Skin of body (tissue), 2 donors: ENCODE results near the gene IFT122. TPM values are rescaled to one million over a fixed set of nuclear protein-coding genes. Genes with fewer than 3 reads are reported as not detected.
"Not testable (repeated sequence)": the region's sequence is repeated elsewhere in the genome, so short reads cannot be mapped to it uniquely, and the experiment has no call there.

Experiments used
- DNase-seq: peaks from one replicate; lab custom pipeline; 2025; lab: John Stamatoyannopoulos, UW
- total RNA-seq: library from RNA; depleted of rRNA; stranded (reverse); fragments of >200 nt; gene quantifications from one replicate; pipeline ENCODE4 v1.2.3, GENCODE V29; 2014

The IFT122 gene
- total RNA-seq, 1 donor from 2014 or later: 51.4 TPM

DNA sequence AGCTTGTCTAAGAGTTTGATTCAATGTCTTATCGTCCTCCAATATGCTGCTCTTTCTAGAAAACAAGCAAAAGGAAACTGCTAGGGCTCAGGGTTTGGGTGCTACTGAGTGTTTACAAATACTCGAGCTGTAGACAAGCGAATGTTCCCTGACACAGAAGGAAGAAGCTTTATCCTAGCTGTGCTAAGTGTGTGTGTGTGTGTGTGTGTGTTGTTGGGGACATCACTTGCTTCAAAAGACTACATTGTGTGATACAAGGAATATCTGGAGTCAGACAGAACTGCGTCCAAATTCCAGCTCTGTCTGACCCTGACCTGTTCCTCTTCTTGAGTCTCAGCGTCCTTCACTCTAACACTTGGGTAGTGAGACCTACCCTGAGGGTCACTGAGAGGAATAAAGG is 54.5 kb downstream of the IFT122 start:
- DNase-seq: not testable (repeated sequence)

DNA sequence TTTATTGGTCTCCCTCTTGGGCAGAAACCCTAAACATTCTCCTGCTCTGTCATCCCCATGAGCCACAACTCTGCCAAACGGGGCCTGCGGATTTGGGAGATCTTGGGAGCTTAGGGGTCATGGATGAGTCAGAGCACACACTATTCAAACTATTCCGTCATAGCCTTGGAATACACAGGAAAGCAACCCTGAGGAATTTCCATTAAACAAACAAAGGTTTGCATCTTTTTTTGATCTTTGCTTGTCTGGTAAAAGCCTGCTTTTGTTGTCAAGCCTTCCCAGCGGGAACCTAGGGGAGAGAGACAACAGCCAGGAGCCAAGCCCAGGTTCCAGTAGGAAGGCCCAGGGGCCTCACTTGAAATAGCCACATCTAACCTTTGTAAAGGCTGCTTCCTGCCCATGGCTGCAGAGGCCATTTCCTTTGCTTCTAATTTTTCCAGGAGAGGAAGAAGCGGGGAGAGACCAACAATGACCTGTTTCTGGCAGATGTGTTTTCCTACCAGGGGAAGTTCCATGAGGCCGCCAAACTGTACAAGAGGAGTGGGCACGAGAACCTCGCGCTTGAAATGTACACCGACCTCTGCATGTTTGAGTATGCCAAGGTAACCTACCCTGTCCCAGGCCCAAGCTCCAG is 55.1 kb downstream of the IFT122 start:
- not testable (repeated sequence) for DNase-seq

GRCh38 chr3:129497876-129498275 is 57.9 kb downstream of the IFT122 start:
- not testable (repeated sequence) for DNase-seq

- DNase-seq: not testable (repeated sequence)
Measured at GRCh38 chr3:129498603-129499488, 58.8 kb downstream of the IFT122 start.

DNA sequence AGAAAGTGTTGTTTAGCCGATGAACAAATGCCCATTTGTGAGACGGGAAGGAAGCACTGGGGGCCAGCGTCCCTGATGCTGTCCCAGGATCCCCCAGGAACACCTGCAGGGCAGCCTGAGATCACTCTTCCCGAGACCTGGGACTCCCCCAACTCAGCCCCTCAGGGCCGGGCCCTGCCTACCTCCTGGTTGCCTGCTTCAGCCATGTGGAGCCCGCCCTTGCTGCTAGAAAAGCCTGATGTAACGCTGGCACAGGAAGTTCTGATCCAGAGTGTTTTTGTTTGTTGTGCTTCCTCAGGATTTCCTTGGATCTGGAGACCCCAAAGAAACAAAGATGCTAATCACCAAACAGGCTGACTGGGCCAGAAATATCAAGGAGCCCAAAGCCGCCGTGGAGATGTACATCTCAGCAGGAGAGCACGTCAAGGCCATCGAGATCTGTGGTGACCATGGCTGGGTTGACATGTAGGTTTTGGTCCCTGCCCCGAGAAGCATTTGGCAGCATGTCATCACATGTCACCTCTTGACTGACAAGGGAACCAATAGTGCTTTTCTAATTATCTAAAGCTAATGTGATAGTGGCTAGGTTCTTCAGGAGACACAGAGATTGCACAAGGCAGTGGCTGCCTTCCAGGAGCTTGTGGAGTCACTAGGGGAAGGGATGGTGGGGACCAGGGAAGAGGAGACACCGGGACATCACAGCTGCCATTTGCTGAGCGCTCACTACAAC is 59.7 kb downstream of the IFT122 start:
- DNase-seq: not testable (repeated sequence)

- DNase-seq: no peak
Measured at GRCh38 chr3:129500334-129500658, 60.3 kb downstream of the IFT122 start.

DNA sequence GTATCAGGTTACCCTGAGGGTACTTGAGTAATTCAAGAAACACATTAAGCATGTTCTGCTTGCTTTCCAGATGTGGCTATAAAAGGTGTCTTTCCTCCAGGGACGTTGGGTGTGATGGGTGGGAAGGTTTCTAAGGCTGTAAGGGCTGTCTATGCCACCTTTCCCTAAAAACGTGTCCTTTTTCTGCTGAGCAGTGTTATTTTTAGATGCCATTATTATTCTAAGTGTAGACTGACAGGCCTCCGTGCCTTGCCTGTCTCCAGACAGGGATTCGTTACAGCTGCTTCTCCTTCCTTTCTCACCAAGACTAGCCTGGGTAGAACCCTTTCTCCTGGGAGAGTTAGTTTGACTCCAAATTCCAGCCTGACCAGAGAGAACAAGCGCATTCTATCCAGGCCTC is 61.6 kb downstream of the IFT122 start:
- no peak for DNase-seq

GRCh38 chr3:129502641-129503408 is 62.8 kb downstream of the IFT122 start:
- no peak for DNase-seq

- no peak for DNase-seq
Measured at GRCh38 chr3:129503471-129504291, 63.7 kb downstream of the IFT122 start.

DNA sequence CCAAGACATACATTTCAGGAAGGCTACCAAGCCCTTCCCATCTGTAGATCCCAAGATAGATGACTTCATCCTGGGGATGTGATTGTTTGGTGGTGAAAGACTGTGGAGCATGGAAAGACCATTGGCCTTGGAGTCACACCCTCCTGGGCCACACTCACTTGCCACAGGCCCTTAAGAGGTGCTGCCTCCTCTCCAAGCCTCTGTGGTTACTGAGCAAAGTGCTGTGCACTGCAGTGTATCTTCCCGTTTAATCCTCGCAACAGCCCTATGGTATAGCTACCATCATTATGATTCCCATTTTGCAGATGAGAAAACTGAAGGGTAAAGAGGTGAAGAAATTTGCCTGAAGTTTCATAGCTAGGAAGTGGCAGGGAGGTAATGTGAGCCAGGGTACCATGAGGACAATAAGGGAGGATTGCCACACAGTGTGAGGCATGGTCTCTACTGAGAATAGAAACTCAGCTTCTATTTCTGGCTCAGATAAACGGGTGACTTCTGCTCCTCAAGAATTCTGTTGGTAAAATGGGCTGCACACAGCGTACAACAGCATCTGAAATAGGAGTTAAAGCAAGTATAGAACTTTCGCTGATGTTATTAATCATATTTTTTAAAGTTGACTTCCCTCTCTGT is 64.6 kb downstream of the IFT122 start:
- DNase-seq: no peak

DNA sequence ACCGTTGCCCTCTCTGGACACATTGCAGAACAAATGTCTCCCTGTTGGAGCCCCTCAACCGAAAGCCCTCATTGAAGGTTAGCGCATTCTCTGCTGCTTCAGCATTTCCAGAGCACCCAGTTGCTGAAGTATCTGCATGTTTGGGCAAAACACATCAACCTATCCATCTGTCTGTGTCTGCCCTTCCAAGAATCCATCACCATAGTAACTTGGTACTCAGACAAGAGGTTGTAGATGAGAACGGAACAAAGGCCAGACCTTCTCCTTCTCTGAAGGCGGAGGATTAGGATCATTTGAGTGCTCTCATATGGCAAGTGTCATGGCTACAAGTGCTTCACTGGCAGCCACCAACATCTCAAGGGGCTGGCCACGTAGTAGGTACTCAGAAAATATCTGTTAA is 65.3 kb downstream of the IFT122 start:
- no peak for DNase-seq

GRCh38 chr3:129506231-129506742 is 66.3 kb downstream of the IFT122 start:
- DNase-seq: no peak

- DNase-seq: no peak
Measured at GRCh38 chr3:129507181-129507831, 67.3 kb downstream of the IFT122 start.

DNA sequence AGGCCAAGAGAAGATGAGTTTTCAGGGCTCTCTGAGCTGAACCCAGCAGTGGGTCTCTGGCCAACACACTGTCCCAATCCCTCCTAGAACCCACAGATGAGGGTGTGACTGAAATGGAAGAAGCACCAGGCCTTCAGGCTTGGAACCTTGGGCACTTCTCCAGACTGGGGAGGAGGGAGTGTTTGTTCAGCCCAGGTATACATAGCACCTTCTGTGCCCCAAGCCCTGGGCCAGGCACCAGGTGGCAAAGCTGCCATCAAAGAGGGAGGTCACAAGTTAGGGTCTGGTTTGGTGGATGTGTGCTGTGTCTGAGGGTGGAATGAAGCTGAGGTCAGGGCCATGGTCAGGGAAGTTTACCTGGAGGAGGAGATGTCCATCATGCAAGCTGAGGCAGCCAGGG is 72.6 kb downstream of the IFT122 start:
- DNase-seq: no peak

DNA sequence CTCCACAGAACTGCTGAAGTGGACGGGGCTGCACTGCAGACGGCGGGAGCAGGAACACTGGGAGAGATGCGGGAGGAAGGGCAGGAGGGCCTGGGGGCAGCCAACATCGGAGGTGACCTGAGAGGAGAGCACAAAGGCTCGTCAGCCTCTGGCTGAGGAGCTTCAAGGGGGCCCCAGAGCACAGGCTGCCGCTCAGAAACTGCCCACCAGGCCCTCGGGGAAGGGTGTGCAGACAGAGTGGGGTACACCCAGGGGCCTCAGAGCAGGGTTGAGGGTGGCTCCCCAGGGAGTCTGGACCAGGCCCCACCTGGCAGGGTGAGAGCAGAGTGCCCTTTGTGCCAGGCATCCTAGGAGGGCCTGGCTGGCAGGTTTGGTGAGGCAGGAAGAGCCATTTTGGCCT is 73.7 kb downstream of the IFT122 start:
- DNase-seq: no peak

- no peak for DNase-seq
Measured at GRCh38 chr3:129514110-129514509, 74.1 kb downstream of the IFT122 start.

DNA sequence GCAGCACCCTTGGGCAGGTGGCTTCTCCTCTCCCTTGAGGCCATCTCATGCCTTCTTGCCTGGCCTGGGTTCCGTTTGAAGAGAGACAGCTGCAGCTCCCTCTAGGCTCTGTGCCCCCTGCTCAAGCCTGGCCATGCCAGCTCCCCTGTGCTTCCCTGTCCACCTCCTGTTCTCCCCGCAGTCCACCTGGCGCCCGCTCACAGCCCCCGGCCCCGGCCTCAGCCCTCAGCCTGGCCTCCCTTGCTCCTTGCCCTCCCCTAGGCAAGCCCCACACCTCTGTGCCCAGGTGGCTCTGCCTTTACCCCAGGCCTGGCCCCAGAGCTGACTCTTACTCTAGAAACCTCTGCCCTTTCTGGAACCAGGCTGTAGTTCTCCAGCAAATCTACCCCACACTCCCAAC is 74.5 kb downstream of the IFT122 start:
- no peak for DNase-seq

DNA sequence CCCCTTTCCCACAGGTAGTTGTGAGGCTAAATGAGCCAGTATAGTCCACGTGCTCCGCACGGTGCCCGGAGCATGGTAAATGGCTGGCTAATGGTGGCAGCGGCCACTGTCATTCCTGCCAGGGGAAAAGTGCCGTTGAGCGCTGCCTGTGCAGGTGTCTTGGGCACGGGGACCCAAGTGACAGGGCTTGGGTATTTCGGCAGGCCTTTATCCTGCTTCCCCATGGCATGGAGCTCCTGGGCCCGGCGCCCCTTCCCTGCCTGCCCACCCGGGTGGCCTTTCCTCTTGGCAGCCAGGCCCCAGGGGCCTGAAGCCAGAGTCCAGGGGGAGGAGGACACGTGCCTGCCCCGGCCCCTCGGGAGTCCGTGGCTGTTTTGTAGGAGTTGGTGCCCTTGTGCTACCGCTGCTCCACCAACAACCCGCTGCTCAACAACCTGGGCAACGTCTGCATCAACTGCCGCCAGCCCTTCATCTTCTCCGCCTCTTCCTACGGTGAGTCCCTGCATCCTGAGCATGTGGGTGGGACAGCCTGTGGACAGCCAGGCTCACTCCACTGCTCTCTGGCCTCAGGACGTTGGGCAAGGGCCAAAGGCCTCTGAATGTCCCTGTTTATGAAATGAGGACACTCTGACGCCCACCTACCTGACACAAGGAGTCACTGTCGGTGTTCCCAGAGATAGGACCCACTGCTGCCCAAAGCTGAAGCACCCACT is 75.2 kb downstream of the IFT122 start:
- DNase-seq: not testable (repeated sequence)
